OCI-LY1 (cell line): Measurements from ENCODE around the gene PTPN13.

Source experiments
- H2AFZ ChIP-seq: fragments of 200-600 bp; sonication (generic), shearing (Covaris generic); 2 replicates; pipeline ENCODE4 v1.6.0; 2014; ENCODE audit warnings: antibody characterized with exemption, mild to moderate bottlenecking, low read length
- H3F3A ChIP-seq: fragments of 200-600 bp; sonication (generic), shearing (Covaris generic); 2 replicates; pipeline ENCODE4 v1.6.0; 2014; ENCODE audit warnings: mild to moderate bottlenecking, antibody characterized with exemption, low read length, moderate library complexity; ENCODE audit not compliant: insufficient read depth
- H3K27ac ChIP-seq: fragments of 200-600 bp; sonication (generic); 2 replicates; pipeline ENCODE4 v1.5.1; 2014; ENCODE audit warnings: low read length, mixed run types, mild to moderate bottlenecking, low read depth; ENCODE audit not compliant: poor library complexity, severe bottlenecking
- H3K27me3 ChIP-seq: fragments of 200-600 bp; sonication (generic); 2 replicates; pipeline ENCODE4 v1.6.0; 2014; ENCODE audit warnings: antibody characterized with exemption, mild to moderate bottlenecking, low read length, moderate library complexity; ENCODE audit not compliant: insufficient read depth
- H3K36me3 ChIP-seq: fragments of 200-600 bp; sonication (generic); 2 replicates; pipeline ENCODE4 v1.6.1; 2014; ENCODE audit warnings: mild to moderate bottlenecking, antibody characterized with exemption, low read length, moderate library complexity, mixed read lengths; ENCODE audit not compliant: insufficient read depth
- H3K4me1 ChIP-seq: fragments of 200-600 bp; sonication (generic); 2 replicates; pipeline ENCODE4 v1.5.1; 2014; ENCODE audit warnings: mild to moderate bottlenecking, low read length, moderate library complexity; ENCODE audit not compliant: insufficient read depth, severe bottlenecking
- H3K4me2 ChIP-seq: fragments of 200-600 bp; sonication (generic), shearing (Covaris generic); 2 replicates; pipeline ENCODE4 v1.6.1; 2014; ENCODE audit warnings: low read length
- H3K4me3 ChIP-seq: fragments of 200-600 bp; sonication (generic); 2 replicates; pipeline ENCODE4 v1.5.1; 2014; ENCODE audit warnings: low read length, low read depth, mild to moderate bottlenecking, mixed read lengths; ENCODE audit not compliant: poor library complexity, severe bottlenecking
- H3K79me2 ChIP-seq: fragments of 200-600 bp; shearing (Covaris generic); 2 replicates; pipeline ENCODE4 v1.6.1; 2016; ENCODE audit warnings: mixed run types, low read length, mixed read lengths; ENCODE audit not compliant: insufficient read depth
- H3K9ac ChIP-seq: fragments of 200-600 bp; sonication (generic), shearing (Covaris generic); 2 replicates; pipeline ENCODE4 v1.6.1; 2014; ENCODE audit warnings: mild to moderate bottlenecking, low read length, mixed read lengths
- H3K9me2 ChIP-seq: fragments of 200-600 bp; sonication (generic), shearing (Covaris generic); 2 replicates; pipeline ENCODE4 v1.6.1; 2014; ENCODE audit warnings: low read depth, mild to moderate bottlenecking, low read length, mixed read lengths
- H3K9me3 ChIP-seq: fragments of 200-600 bp; shearing (Covaris generic); 2 replicates; pipeline ENCODE4 v1.6.1; 2014; ENCODE audit warnings: low read length, mixed read lengths
- H4K20me1 ChIP-seq: fragments of 200-600 bp; sonication (generic), shearing (Covaris generic); 2 replicates; pipeline ENCODE4 v1.6.0; 2016; ENCODE audit warnings: mild to moderate bottlenecking, low read length; ENCODE audit not compliant: insufficient read depth
- CTCF ChIP-seq: fragments of 200-600 bp; sonication (generic), shearing (Covaris generic); IDR thresholded peaks from 2 replicates; pipeline ENCODE4 v1.5.1; 2017; ENCODE audit warnings: mild to moderate bottlenecking, antibody characterized with exemption, low read length, moderate library complexity, mixed read lengths
- EZH2 ChIP-seq: fragments of 200-600 bp; sonication (generic), shearing (Covaris generic); IDR thresholded peaks from 2 replicates; pipeline ENCODE4 v1.8.0; 2017; ENCODE audit warnings: borderline replicate concordance, mixed run types, mild to moderate bottlenecking, antibody characterized with exemption, low read length, moderate library complexity, mixed read lengths

The PTPN13 gene

GRCh38 chr4:86619656-86620055, 25.5 kb downstream of the PTPN13 start:
- Histone ChIP-seq H3K4me1 (no peaks in the 10 kb centered on the region), H3K27ac (no peak overlapping the region), H3K9me3 (no peaks in the 10 kb centered on the region), H3K36me3 (no peaks in the 10 kb centered on the region), H3K79me2 (no peaks in the 10 kb centered on the region), H3K9me2 (no peaks in the 10 kb centered on the region), H3F3A (no peaks in the 10 kb centered on the region), H3K4me3 (no peak overlapping the region), H3K4me2 (no peak overlapping the region), H3K9ac (no peak overlapping the region), H2AFZ (no peak overlapping the region), H4K20me1 (no peaks in the 10 kb centered on the region), H3K27me3 (no peaks in the 10 kb centered on the region)
- TF ChIP-seq CTCF, result no peak
- TF ChIP-seq EZH2, result no peak

- H3K4me1 ChIP-seq, result no peaks in the 10 kb centered on the region
- no peaks in the 10 kb centered on the region for H3F3A ChIP-seq
- no peak overlapping the region for H2AFZ ChIP-seq
- H3K36me3 ChIP-seq, result no peaks in the 10 kb centered on the region
- no peak overlapping the region for H3K27ac ChIP-seq
- H3K9me3 ChIP-seq, result no peaks in the 10 kb centered on the region
- H3K79me2 ChIP-seq, result no peaks in the 10 kb centered on the region
- H3K27me3 ChIP-seq, result no peaks in the 10 kb centered on the region
- H3K4me2 ChIP-seq, result no peak overlapping the region
- H4K20me1 ChIP-seq, result no peaks in the 10 kb centered on the region
- H3K9me2 ChIP-seq, result no peaks in the 10 kb centered on the region
- no peak overlapping the region for H3K9ac ChIP-seq
- TF ChIP-seq CTCF (no peak), EZH2 (no peak)
- H3K4me3 ChIP-seq, result no peak overlapping the region
Measured at GRCh38 chr4:86621435-86621834, 27.3 kb downstream of the PTPN13 start.

- Histone ChIP-seq H3K9ac (no peak overlapping the region), H3K4me1 (no peaks in the 10 kb centered on the region), H3K4me3 (no peak overlapping the region), H2AFZ (no peak overlapping the region), H3F3A (no peaks in the 10 kb centered on the region), H3K9me3 (no peaks in the 10 kb centered on the region), H3K27ac (no peak overlapping the region), H3K27me3 (no peaks in the 10 kb centered on the region), H3K4me2 (no peak overlapping the region), H3K36me3 (no peaks in the 10 kb centered on the region), H3K9me2 (no peaks in the 10 kb centered on the region), H4K20me1 (no peaks in the 10 kb centered on the region), H3K79me2 (no peaks in the 10 kb centered on the region)
- TF ChIP-seq CTCF (no peak), EZH2 (no peak)
Measured at GRCh38 chr4:86626066-86626465, 32.0 kb downstream of the PTPN13 start.
